ENCODE results near the gene ERRFI1.
A peak's percentile ranks its signal among the peaks of the same experiment; 100 is the strongest.
"Not testable (repeated sequence)": the region's sequence is repeated elsewhere in the genome, so short reads cannot be mapped to it uniquely, and the experiment has no call there.

The ERRFI1 gene

GRCh38 chr1:8026153-8026975 is at the start of gene ERRFI1:
TSS of gene ERRFI1 (minus strand) at chr1:8026309. CDS start at chr1:8015619, 10,690 bp downstream.
- H3K4me3 ChIP-seq (replicated peaks in 1 of 2; ENCODE audit: low read depth in 2 of 2, low read length in 2 of 2), result peak within 1 kb of the TSS; percentile 65 to 84
- DNase-seq (ENCODE audit: low read depth in 2 of 2), result peak; percentile 95 to 98
- TF ChIP-seq CTCF (IDR thresholded peaks at IDR 0.05; ENCODE audit: low read depth, low read length), result no peak

GRCh38 chr1:8075511-8076051 is 49.5 kb upstream of the ERRFI1 start:
- DNase-seq (ENCODE audit: low read depth in 2 of 2), result peak; percentile 21 to 55
- H3K4me3 ChIP-seq (replicated peaks in 1 of 2; ENCODE audit: low read depth in 2 of 2, low read length in 2 of 2), result no peak overlapping the region
- no peak for TF ChIP-seq CTCF (IDR thresholded peaks at IDR 0.05; ENCODE audit: low read depth, low read length)

GRCh38 chr1:8073112-8073855 is 47.2 kb upstream of the ERRFI1 start:
- H3K4me3 ChIP-seq (replicated peaks in 1 of 2; ENCODE audit: low read depth in 2 of 2, low read length in 2 of 2), result no peak overlapping the region
- no peak for TF ChIP-seq CTCF (IDR thresholded peaks at IDR 0.05; ENCODE audit: low read depth, low read length)
- DNase-seq (ENCODE audit: low read depth in 2 of 2), result no peak

GRCh38 chr1:8070381-8070811 is 44.3 kb upstream of the ERRFI1 start:
- H3K4me3 ChIP-seq (replicated peaks in 1 of 2; ENCODE audit: low read depth in 2 of 2, low read length in 2 of 2), result no peak overlapping the region
- DNase-seq (ENCODE audit: low read depth in 2 of 2), result no peak
- TF ChIP-seq CTCF (IDR thresholded peaks at IDR 0.05; ENCODE audit: low read depth, low read length), result no peak

- DNase-seq (ENCODE audit: low read depth in 2 of 2); H3K4me3 ChIP-seq (replicated peaks in 1 of 2; ENCODE audit: low read depth in 2 of 2, low read length in 2 of 2): not testable (repeated sequence)
Observed at GRCh38 chr1:8069614-8070320, 43.7 kb upstream of the ERRFI1 start.

GRCh38 chr1:8065369-8065768 is 39.3 kb upstream of the ERRFI1 start:
- TF ChIP-seq CTCF (IDR thresholded peaks at IDR 0.05; ENCODE audit: low read depth, low read length), result no peak
- H3K4me3 ChIP-seq (replicated peaks in 1 of 2; ENCODE audit: low read depth in 2 of 2, low read length in 2 of 2), result no peak overlapping the region
- no peak for DNase-seq (ENCODE audit: low read depth in 2 of 2)
